GM21619 (cell line): Measurements from ENCODE around the gene DUSP7.
A peak's percentile ranks its signal among the peaks of the same experiment; 100 is the strongest.

Experiments
- ATAC-seq: cut with Tn5 transposase; IDR thresholded peaks from one replicate; pipeline ENCODE4 v1.9.1; 2021; ENCODE audit not compliant: unreplicated experiment

Gene DUSP7

GRCh38 chr3:52030714-52031310 is 25.6 kb downstream of the DUSP7 start:
- no peak for ATAC-seq

GRCh38 chr3:52029535-52029934 is 26.8 kb downstream of the DUSP7 start:
- no peak for ATAC-seq

DNA sequence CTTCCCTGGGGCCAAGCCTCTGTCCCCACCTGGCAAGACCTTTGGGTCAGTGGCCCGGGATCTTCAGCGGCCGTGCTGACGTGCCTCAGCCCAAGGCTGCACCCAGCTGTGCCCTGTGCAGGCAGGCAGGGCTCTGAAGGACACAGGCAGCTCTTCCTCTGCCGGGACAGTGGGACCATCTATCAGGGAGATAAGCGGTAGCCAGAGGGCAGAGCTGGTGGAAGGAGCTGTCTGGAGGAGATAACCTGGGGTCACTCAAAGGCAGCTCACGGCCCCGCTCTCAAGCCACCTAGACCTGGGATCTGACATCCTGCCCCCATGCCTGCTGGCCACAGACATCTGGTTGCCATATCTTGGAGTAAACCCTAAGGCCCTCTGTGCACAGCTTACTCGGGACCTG is 27.3 kb downstream of the DUSP7 start:
- ATAC-seq, result no peak

- ATAC-seq, result no peak
Measured at GRCh38 chr3:52028572-52028971, 27.8 kb downstream of the DUSP7 start.

GRCh38 chr3:52026041-52026440 is 30.3 kb downstream of the DUSP7 start:
- no peak for ATAC-seq

- ATAC-seq, result no peak
Measured at GRCh38 chr3:52025453-52025852, 30.9 kb downstream of the DUSP7 start.

DNA sequence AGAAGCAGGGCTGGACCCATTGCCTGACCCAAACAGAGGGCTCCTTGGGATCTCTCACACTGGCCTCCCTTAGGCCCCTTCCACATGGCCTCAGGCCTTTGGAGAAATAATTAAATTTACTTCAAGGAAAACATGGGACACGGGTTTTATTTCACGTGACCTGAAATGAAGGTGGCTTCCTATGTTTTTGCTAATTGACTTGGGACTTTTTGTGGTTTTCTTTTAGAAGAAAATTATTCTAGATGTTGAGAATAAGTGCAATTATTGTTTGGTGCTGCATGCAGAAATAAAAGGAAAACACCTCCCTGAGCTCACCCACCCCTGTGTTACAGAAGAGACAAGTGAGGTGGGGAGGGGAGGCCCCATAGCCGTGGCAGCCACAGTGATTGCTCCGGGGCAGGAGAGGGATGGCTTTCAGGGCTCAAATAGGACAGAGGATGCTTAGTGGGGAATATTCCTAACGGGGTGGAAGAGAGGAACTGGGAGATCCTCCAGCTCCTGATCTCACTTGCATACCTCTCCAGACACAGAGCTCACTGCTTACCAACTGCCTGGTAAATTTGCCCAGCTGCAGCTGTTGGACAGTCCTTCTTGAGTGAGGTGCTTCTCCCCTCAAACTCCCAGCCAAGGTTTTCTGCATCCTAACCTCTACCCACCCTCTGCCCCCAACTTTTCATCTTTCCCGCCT is 31.5 kb downstream of the DUSP7 start:
- ATAC-seq, result no peak

DNA sequence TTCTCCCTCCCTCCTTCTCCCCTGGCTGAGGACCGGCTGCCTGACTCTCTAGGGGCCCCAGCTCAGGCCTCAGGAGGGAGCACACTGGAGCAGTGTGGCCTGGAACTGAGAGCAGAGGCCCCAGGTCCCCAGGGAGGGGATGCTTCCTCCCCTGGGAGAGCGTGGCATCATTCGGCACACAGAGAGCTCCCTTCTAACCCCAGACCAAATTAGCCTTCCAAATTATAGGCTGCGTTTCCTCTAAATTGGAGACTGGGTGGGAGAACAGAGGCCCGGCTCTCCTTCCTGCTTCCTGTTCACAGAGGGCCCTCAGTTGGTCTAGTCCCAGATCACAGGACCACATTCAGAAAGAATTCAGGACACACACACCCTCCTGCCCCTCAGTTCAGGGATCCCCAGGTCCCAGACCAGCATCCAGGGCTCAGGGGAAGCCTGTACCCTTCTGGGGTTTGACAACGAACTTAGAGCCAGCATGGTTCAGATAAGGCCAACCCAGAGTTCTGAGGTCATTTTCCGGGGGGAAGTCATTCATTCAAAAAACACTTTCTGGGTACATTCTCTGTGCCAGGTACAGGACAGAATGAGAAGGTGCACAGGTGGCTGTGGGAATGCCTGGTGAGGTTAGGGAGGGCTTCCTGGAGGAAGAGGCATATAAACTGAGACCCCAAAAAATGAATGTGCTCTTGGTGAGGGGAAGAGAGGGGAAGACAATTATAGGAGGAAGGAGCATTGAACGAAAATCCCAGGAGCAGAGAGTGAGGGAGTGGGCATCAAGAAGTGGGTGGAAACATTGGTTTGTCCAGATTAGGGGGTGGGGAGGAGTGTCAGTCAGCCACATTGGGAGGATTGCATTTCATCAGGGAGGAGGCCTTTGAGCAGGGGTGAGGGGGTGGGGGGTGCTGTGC is 32.3 kb downstream of the DUSP7 start:
- ATAC-seq, result peak; percentile 63

GRCh38 chr3:52023101-52023770 is 33.1 kb downstream of the DUSP7 start:
- ATAC-seq, result no peak

GRCh38 chr3:52022323-52023100 is 33.9 kb downstream of the DUSP7 start:
- no peak for ATAC-seq

GRCh38 chr3:52021489-52022268 is 34.7 kb downstream of the DUSP7 start:
- ATAC-seq, result no peak

GRCh38 chr3:52020796-52021195 is 35.6 kb downstream of the DUSP7 start:
- ATAC-seq, result no peak

DNA sequence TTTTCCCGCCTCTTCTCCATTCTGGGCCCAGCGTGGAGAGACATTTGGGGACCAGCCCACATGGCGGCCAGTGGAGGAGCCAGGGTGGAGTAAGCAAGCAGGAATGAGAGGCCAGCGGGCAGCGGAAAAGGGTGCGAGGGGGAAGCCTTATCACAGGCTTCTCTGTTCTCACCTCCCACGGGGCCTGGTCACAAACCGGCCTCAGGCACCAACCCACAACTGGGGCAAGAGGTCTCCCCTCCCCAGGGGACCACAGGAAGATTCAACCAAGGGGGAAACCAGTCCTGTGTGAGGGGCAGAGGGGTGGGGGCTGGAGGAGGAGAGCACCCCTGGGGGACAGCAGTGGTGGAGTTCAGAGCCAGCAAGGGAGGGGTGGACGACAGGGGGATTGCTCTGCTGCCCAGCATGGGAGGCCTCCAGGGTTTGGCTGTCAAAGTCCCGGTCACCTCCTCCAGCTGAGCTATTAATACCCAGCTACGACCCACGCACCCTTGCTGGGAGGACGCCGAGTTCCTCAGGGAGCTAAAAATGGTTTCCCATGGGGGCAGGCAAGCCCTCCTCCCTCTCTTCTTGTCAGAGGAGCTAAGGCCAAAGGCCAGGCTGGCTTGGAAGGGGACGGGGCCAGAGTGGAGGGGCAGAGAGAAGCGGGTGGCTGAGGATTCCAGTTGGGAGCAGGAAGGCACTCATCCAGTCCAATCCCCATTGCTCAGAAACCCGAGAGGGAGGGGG is 36.9 kb downstream of the DUSP7 start:
- ATAC-seq, result no peak

- no peak for ATAC-seq
Measured at GRCh38 chr3:52018319-52019000, 37.9 kb downstream of the DUSP7 start.

GRCh38 chr3:52017586-52017985 is 38.8 kb downstream of the DUSP7 start:
- no peak for ATAC-seq

DNA sequence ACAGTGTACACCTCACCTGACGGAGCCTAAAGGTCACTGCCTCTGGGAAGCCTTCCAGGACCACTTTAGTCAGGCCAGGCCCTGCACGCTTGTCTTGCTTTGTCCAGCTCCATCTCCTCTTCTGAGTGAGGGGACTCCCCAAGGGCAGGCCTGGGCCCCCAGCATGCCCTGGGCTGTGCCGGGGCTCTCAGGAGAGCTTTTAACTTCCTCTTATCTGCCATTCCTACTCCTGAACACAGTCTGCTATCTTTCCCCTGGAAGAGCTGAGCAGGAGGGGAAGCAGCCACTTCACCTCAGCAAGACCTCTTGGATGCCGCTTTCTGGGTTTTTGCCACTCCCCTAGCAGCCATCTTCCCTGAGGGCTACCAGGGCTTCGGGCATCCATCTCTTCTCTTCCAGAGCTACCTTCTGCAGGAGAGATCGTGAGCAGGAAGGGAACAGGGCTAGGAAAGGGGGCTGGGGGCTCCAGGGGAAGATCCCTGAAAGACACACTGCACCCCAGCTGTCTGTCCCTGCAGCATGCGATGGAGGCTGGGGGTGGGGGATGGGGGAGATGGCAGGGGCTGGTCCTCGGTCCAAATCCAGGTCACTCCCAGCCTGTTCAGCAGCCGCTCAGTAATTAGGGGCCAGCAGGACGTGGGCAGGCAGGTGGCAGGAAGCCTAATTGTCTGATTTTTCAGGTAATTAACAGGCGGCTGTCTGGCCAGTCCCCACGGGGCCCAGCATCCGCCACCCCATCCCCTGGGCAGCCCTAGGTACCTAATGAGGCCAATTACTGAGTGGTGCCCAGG is 40.7 kb downstream of the DUSP7 start:
- no peak for ATAC-seq

GRCh38 chr3:52014613-52015012 is 41.8 kb downstream of the DUSP7 start:
- no peak for ATAC-seq
